CD14-positive monocyte (primary cell): Measurements from ENCODE around the gene CPLANE1. TPM values are rescaled to one million over a fixed set of nuclear protein-coding genes. Genes with fewer than 3 reads are reported as not detected.

Source experiments
- DNase-seq, 3 donors: peaks; one replicate each; pipeline ENCODE4 v3.0.0-alpha.2; 2011 to 2022
- H2AFZ ChIP-seq: 2 replicates; pipeline ENCODE4 v1.6.0; 2012; ENCODE audit warnings: mild to moderate bottlenecking, low read depth, low read length, inconsistent platforms; ENCODE audit not compliant: insufficient read depth, poor library complexity, severe bottlenecking
- H3K27ac ChIP-seq, 2 donors: 1 replicate in 1 of 2; 2 replicates in 1 of 2; pipeline ENCODE4 v1.5.1; 2012 to 2013; ENCODE audit warnings: low read length in 2 of 2, control low read depth in 1 of 2, inconsistent platforms in 1 of 2, low read depth in 1 of 2, mild to moderate bottlenecking in 1 of 2
- H3K27me3 ChIP-seq, 2 donors: one replicate each; pipeline versions ENCODE4 v1.6.0 to v1.6.1; 2011 to 2013; ENCODE audit warnings: low read length in 2 of 2; ENCODE audit not compliant: control insufficient read depth in 2 of 2, insufficient read depth in 2 of 2
- H3K36me3 ChIP-seq, 2 donors: replicated peaks in 1 of 2; 1 replicate in 1 of 2; 2 replicates in 1 of 2; pipeline versions ENCODE4 v1.5.1 to v1.6.1; 2012 to 2013; ENCODE audit warnings: low read length in 2 of 2, control low read depth in 1 of 2, inconsistent platforms in 1 of 2, mild to moderate bottlenecking in 1 of 2; ENCODE audit not compliant: insufficient read depth in 2 of 2, control insufficient read depth in 1 of 2
- H3K4me1 ChIP-seq, 2 donors: 1 replicate in 1 of 2; 2 replicates in 1 of 2; pipeline versions ENCODE4 v1.5.1 to v1.6.1; 2012 to 2013; ENCODE audit warnings: low read length in 2 of 2, control low read depth in 1 of 2, inconsistent platforms in 1 of 2, mild to moderate bottlenecking in 1 of 2, moderate library complexity in 1 of 2; ENCODE audit not compliant: insufficient read depth in 2 of 2, control insufficient read depth in 1 of 2
- H3K4me2 ChIP-seq: replicated peaks from 2 replicates; pipeline ENCODE3; 2012; ENCODE audit warnings: low read length, moderate library complexity, mild to moderate bottlenecking; ENCODE audit not compliant: poor library complexity, severe bottlenecking; ENCODE audit errors: extremely low read depth
- H3K4me3 ChIP-seq, 3 experiments: fragments of 200-600 bp in 1 of 3; sonication (generic) in 1 of 3; replicated peaks in 1 of 3; 1 replicate in 2 of 3; 2 replicates in 1 of 3; pipeline ENCODE4 v1.5.1; 2011 to 2013; ENCODE audit warnings: low read length in 3 of 3, mild to moderate bottlenecking in 3 of 3, control low read depth in 2 of 3, low read depth in 2 of 3, inconsistent platforms in 1 of 3, moderate library complexity in 1 of 3
- H3K79me2 ChIP-seq: 2 replicates; pipeline ENCODE4 v1.6.0; 2012; ENCODE audit warnings: mild to moderate bottlenecking, control low read depth, inconsistent platforms, low read length, moderate library complexity; ENCODE audit not compliant: insufficient read depth
- H3K9ac ChIP-seq: 2 replicates; pipeline ENCODE4 v1.6.0; 2017; ENCODE audit warnings: low read length, mild to moderate bottlenecking; ENCODE audit not compliant: insufficient read depth, poor library complexity, severe bottlenecking
- H3K9me3 ChIP-seq, 2 donors: replicated peaks in 1 of 2; 1 replicate in 1 of 2; 2 replicates in 1 of 2; pipeline versions ENCODE4 v1.5.1 to v1.6.1; 2012 to 2013; ENCODE audit warnings: low read length in 2 of 2, control low read depth in 1 of 2; ENCODE audit not compliant: control insufficient read depth in 1 of 2, insufficient read depth in 1 of 2
- H4K20me1 ChIP-seq: 2 replicates; pipeline ENCODE4 v1.6.0; 2012; ENCODE audit warnings: mild to moderate bottlenecking, low read length, control low read depth, moderate library complexity; ENCODE audit not compliant: insufficient read depth
- H3K27ac Mint-ChIP-seq, 7 donors: one replicate each; pipeline ENCODE4 v1.8.0; 2020; ENCODE audit warnings: mild to moderate bottlenecking in 7 of 7, mixed read lengths in 7 of 7, moderate library complexity in 6 of 7, inconsistent platforms in 2 of 7
- H3K27me3 Mint-ChIP-seq, 3 donors: one replicate each; pipeline ENCODE4 v1.8.0; 2021 to 2022; ENCODE audit warnings: low read depth in 3 of 3, mild to moderate bottlenecking in 3 of 3, mixed read lengths in 3 of 3, moderate library complexity in 3 of 3, inconsistent platforms in 1 of 3
- H3K36me3 Mint-ChIP-seq, 2 donors: one replicate each; pipeline ENCODE4 v1.8.0; 2020; ENCODE audit warnings: mixed read lengths in 2 of 2, inconsistent platforms in 1 of 2, mild to moderate bottlenecking in 1 of 2
- H3K4me1 Mint-ChIP-seq: one replicate; pipeline ENCODE4 v1.8.0; 2020; ENCODE audit warnings: mild to moderate bottlenecking, mixed read lengths
- H3K4me3 Mint-ChIP-seq, 2 donors: one replicate each; pipeline ENCODE4 v1.8.0; 2020; ENCODE audit warnings: mild to moderate bottlenecking in 2 of 2, mixed read lengths in 2 of 2, moderate library complexity in 1 of 2
- H3K9me3 Mint-ChIP-seq, 7 donors: one replicate each; pipeline ENCODE4 v1.8.0; 2020 to 2022; ENCODE audit warnings: mixed read lengths in 7 of 7, mild to moderate bottlenecking in 6 of 7, moderate library complexity in 6 of 7, inconsistent platforms in 2 of 7
- CTCF ChIP-seq: fragments of 200-600 bp; IDR thresholded peaks from one replicate; pipeline ENCODE4 v1.8.0; 2022; ENCODE audit warnings: antibody characterized with exemption, mild to moderate bottlenecking
- WGBS: methylation state at CpG from one replicate; pipeline ENCODE4 v1.1.5; 2013; ENCODE audit warnings: missing lambda C conversion rate; ENCODE audit not compliant: insufficient coverage; 5-methylcytosine and 5-hydroxymethylcytosine counted together
- intact Hi-C, 2 donors: fragments of 100-400 bp; cut with micrococcal nuclease; formaldehyde crosslinking; loops; one replicate each; pipeline versions ENCODE4 v1.15.0 to v1.15.1; 2023
- polyA plus RNA-seq, 3 donors: library from polyadenylated mRNA; depleted of rRNA in 1 of 3; unstranded in 2 of 3; stranded (reverse) in 1 of 3; fragments of 300-500 nt in 2 of 3; fragments of >200 nt in 1 of 3; fragmentation: Illumina TruSeq in 2 of 3; gene quantifications; 1 replicate in 2 of 3; 2 replicates in 1 of 3; pipeline ENCODE4 v1.2.3, GENCODE V29; 2012 to 2021
- small RNA-seq: library from RNA; depleted of rRNA; stranded (forward); fragments of <200 nt; gene quantifications from one replicate; pipeline ENCODE3, GENCODE V24; 2012; ENCODE audit warnings: low read depth; ENCODE audit not compliant: insufficient read length

The CPLANE1 gene
- polyA plus RNA-seq, 3 donors, result 0.25 to 1.6 (median 0.88) TPM

GRCh38 chr5:37060030-37060429 is 189.1 kb downstream of the CPLANE1 start:
- no peak for TF ChIP-seq CTCF
- H3K27me3 ChIP-seq, result no peaks in the 10 kb centered on the region
- no peaks in the 10 kb centered on the region for H3K4me1 ChIP-seq
- H3K27ac Mint-ChIP-seq, result peak overlapping the region in 1 of 7 donors; percentile 54
- no peak overlapping the region for H3K27ac ChIP-seq
- DNase-seq, result no peak
- no peaks in the 10 kb centered on the region for H3K9me3 Mint-ChIP-seq
- H3K36me3 ChIP-seq, result peaks cover 88 to 98% of the 10 kb centered on the region in 2 donors
- H3K4me3 Mint-ChIP-seq, result no peak overlapping the region
- no peaks in the 10 kb centered on the region for H3K79me2 ChIP-seq
- no peak overlapping the region for H2AFZ ChIP-seq
- peaks cover 0 to 2% (median 0%) of the 10 kb centered on the region in 3 donors for H3K27me3 Mint-ChIP-seq
- no peaks in the 10 kb centered on the region for H3K9me3 ChIP-seq
- no peak overlapping the region for H3K4me3 ChIP-seq
- no peaks in the 10 kb centered on the region for H3K4me1 Mint-ChIP-seq
- no CpG with 5 or more reads among the region's 1 CpG for WGBS
- no peak overlapping the region for H3K9ac ChIP-seq
- no peak overlapping the region for H3K4me2 ChIP-seq
- intact Hi-C loops, result no loop called here
- H3K36me3 Mint-ChIP-seq, result peaks cover 77 to 90% of the 10 kb centered on the region in 2 donors
- H4K20me1 ChIP-seq, result no peaks in the 10 kb centered on the region

GRCh38 chr5:37056762-37057161 is 192.4 kb downstream of the CPLANE1 start:
- Histone ChIP-seq H3K4me2 (no peak overlapping the region), H3K79me2 (no peaks in the 10 kb centered on the region), H3K9ac (no peak overlapping the region), H3K27me3 (no peaks in the 10 kb centered on the region), H3K27ac (no peak overlapping the region), H2AFZ (no peak overlapping the region), H3K36me3 (peaks cover 89 to 100% of the 10 kb centered on the region in 2 donors), H3K4me1 (no peaks in the 10 kb centered on the region), H3K9me3 (no peaks in the 10 kb centered on the region), H4K20me1 (no peaks in the 10 kb centered on the region), H3K4me3 (no peak overlapping the region)
- Mint-ChIP-seq H3K27me3 (peaks cover 0 to 2% (median 0%) of the 10 kb centered on the region in 3 donors), H3K4me3 (no peak overlapping the region), H3K27ac (peak overlapping the region in 1 of 7 donors; percentile 15), H3K9me3 (no peaks in the 10 kb centered on the region), H3K36me3 (peaks cover 75 to 93% of the 10 kb centered on the region in 2 donors), H3K4me1 (no peaks in the 10 kb centered on the region)
- DNase-seq, result no peak
- no CpG with 5 or more reads among the region's 2 CpGs for WGBS
- no peak for TF ChIP-seq CTCF
- intact Hi-C loops, result no loop called here

Small RNA genes lying within 50 kb of the gene (small RNA-seq; reads per million reads assigned to genes)
- gene C8orf59P2, result not detected

Other genes with a start within 250 kb of the CPLANE1 start
- gene NUP155, start 121.7 kb upstream of the CPLANE1 start, polyA plus RNA-seq, result 1 to 10 TPM; 5.0 to 8.5 (median 5.8) TPM
- 10 to 100 TPM; 13.1 to 21.0 (median 19.1) TPM for gene WDR70, start 129.9 kb upstream of the CPLANE1 start, polyA plus RNA-seq